GM21825 (cell line): ENCODE results near the gene MAP3K8.
"Not testable (repeated sequence)": the region's sequence is repeated elsewhere in the genome, so short reads cannot be mapped to it uniquely, and the experiment has no call there.

ENCODE experiments used
- ATAC-seq: cut with Tn5 transposase; IDR thresholded peaks from one replicate; pipeline ENCODE4 v1.9.1; 2021; ENCODE audit warnings: mild to moderate bottlenecking, moderate library complexity; ENCODE audit not compliant: unreplicated experiment

The MAP3K8 gene

GRCh38 chr10:30443049-30443448 is 9.1 kb downstream of the MAP3K8 start:
- ATAC-seq: no peak

DNA sequence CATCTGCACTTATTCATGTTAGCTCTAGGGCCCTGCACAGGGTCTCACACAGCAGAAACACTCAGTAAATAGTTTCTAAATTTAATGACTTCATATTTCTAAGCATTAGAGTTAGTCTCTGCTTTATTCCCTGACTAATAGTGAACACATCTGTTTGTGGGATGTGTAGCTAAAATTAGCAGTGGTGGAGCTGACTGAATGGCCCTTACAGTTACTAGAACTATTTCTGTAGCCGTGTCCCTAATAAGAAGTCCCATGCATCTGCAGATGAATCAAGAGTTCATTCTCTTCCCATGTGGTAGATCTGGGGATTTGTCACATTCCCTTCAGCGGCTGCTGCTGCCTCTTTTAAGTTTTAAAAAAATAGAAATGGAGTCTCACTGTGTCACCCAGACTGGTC is 11.7 kb downstream of the MAP3K8 start:
- ATAC-seq: no peak

- ATAC-seq: no peak
Measured at GRCh38 chr10:30447125-30447799, 13.3 kb downstream of the MAP3K8 start.

DNA sequence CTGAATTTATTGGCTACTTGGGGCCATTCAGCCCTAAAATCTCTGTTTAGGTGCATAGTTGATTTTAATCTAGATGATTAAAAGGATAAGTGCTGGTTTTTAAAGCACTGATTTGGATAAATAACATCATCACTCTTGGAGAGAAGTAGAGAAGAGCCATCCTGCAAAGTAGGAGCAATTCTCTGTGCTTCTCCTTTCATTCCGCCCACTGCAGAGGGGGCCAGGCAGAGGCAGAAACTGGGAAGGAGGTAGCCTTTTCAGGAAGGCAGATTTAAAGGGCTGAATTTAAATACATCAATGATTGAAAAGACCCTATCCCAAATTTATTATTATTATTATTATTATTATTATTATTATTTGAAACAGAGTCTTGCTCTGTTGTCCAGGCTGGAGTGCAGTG is 14.1 kb downstream of the MAP3K8 start:
- ATAC-seq: no peak

- ATAC-seq: no peak
Measured at GRCh38 chr10:30453764-30454527, 20.0 kb downstream of the MAP3K8 start.

GRCh38 chr10:30454744-30455510 is 20.9 kb downstream of the MAP3K8 start:
- no peak for ATAC-seq

DNA sequence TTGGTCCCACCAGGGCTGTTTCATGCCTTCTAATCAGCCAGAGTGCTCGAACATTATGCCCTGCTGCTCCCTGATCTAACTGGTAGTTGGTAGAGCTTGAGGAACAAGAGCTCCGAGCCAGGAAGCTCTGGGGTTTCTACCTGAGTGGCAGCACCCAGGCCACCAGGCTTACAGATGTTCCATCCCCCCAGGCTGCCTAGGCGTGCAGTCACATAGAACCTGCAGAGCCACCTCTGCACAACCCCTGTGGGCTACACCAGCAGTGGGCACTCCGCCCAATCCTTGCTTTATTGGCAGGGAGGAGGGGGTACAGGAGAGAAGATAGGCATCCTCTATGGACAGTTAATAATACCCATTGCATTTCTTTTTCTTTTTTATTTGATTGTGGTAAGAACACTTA is 21.8 kb downstream of the MAP3K8 start:
- ATAC-seq: peak; percentile 67

DNA sequence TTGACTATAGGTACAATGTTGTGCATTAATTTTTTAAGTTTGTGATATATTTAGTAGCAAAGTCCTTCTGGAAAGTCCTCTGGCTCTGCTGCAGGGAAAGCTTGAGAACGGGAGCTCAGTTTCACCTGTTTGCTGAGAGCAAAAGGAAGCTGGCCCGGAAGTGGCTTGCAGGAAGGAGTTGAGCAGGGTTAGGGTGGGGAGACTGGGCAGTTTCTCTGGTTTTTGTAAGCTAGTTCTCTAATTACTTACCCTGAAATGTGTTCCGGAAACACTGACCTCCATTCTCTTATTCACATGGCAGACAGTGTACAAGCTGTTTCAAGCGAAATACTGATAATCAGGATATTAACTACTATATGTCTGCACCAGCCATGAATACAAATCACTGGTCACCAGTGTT is 22.3 kb downstream of the MAP3K8 start:
- peak; percentile 71 for ATAC-seq

DNA sequence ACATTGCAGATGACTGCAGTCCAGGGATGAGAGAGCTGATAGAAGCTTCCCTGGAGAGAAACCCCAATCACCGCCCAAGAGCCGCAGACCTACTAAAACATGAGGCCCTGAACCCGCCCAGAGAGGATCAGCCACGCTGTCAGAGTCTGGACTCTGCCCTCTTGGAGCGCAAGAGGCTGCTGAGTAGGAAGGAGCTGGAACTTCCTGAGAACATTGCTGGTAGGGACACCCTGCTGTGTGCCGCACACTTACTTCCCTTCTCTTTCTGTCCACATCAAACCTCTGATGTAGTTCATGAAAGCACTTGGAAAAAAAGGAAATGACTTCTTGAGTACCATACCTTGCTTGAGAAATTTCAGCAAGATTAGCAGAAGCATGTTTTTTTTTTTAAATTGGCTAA is 25.3 kb downstream of the MAP3K8 start:
- no peak for ATAC-seq

GRCh38 chr10:30460121-30460520 is 26.1 kb downstream of the MAP3K8 start:
- ATAC-seq: no peak

- no peak for ATAC-seq
Measured at GRCh38 chr10:30462513-30462912, 28.5 kb downstream of the MAP3K8 start.

DNA sequence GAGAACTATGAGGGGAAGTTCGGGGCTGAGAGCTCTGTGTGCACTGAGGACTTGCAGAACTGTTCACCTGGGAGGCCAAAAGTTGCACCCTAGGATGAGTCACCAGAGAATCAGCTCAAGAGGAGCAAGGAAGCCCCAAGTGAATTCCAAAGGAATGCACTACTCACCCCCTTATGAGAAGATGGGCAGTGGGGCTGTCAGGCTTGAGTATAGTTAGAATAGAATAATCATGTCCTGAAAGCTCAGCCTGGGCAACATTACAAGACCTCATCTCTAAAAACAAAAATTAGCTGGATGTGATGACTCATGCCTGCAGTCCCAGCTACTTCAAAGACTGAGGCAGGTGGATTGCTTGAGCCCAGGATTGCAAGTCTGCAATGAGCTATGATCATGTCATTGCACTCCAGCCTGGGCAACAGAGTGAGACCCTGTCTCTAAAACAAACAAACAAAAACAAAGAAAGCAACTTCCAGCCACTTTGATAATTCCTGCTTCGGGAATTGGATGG is 30.0 kb downstream of the MAP3K8 start:
- no peak for ATAC-seq

DNA sequence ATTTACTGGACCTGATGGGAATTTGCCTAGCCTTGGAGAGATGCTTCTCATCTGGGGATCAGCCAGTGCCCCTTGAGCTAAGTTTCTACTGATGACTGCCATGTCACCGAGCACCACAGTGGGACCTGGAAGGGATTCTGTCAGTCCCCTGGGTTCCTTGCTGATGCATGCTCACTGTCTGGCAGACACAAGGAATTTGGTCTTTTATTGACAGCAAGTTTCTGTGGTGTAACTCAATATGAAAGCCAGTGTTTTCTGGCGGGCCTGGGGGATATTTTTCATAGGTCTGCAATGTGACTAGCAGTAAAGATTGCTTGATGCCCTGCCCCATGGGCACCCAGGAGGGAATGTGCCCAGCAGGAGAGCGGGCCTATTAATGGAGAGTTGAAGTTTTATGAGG is 30.7 kb downstream of the MAP3K8 start:
- no peak for ATAC-seq

DNA sequence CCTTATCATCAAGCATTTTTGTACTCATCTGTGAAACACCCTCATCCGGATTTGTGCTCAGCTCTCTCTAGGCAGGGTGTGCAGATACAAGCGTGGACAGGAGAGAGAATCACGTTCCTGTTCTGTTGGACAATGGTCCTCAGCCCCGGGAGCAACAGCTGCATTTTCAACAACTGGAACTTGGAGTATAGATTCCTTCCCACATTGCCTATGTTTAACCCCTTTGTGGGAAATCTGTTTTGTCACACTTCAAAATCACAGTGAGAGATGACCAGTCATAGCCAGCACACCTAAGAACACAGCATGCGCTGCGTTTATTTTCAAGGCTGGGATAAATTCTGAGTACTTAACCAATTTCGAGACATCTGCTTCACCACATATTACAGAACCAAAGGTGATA is 32.5 kb downstream of the MAP3K8 start:
- no peak for ATAC-seq

- ATAC-seq: peak; percentile 76
Measured at GRCh38 chr10:30467651-30468338, 33.8 kb downstream of the MAP3K8 start.

DNA sequence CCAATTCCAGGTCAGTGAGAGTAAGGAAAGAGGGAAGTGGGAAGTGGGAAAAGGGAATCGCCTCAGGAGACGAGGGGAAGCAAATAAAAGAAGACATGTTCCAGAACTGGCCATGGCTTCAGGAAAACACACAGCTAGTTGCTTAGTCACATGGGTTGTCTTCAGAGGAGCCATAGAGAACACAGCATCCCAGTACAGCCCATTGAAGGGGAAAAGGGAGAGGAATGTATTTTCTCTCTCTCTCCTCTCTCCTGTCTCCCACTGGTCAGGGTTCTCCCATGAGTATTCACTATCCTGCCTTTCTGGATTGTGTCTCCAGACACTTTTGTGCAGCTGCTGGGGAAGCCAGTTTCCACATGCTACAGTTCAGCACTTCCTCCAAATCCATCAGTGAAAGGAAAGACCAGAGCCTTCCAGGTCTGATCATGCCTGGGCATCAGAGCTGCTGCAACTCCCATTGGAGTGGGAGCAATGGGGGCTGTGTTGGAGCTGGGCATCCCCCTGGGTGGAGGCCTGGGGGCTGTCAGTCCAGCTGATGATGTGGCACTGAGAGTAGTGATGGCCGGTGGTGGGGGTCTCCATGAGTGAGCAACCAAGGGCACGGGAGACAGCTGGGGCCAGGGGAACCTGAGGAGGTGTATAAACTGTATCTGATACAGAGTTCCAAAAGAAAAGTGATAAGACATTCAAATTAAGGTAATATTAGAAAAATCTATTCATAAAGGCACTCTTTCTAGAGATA is 38.6 kb downstream of the MAP3K8 start:
- no peak for ATAC-seq

- ATAC-seq: not testable (repeated sequence)
Measured at GRCh38 chr10:30475515-30475914, 41.5 kb downstream of the MAP3K8 start.

- no peak for ATAC-seq
Measured at GRCh38 chr10:30476511-30477155, 42.6 kb downstream of the MAP3K8 start.

DNA sequence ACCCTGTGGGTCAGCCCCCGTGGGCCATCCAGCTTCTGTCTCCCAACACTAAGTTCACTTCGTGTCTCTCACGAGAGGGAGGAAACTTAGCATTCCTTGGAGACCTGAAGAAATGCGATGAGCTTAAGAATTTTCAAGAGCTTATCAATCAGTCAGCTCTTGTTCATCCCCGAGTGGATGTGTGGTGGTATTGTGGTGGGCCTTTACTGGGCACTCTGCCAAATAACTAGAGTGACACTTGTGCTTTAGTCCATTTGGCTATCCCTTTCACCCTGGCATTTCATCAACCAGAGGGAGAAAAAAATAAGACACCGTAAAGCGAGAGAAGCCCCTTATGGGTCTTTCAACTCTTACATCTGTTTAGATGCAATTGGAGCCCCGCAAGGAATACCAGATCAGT is 45.5 kb downstream of the MAP3K8 start:
- ATAC-seq: not testable (repeated sequence)

- no peak for ATAC-seq
Measured at GRCh38 chr10:30481603-30482002, 47.6 kb downstream of the MAP3K8 start.
